SK-N-SH (cell line): ENCODE data around the gene TRMU. TPM values are rescaled to one million over a fixed set of nuclear protein-coding genes. Genes with fewer than 3 reads are reported as not detected.

Source experiments
- CTCF ChIA-PET: fragments of 300-600, 350-600 bp; formaldehyde crosslinking; extraction: SDS; loops from one replicate; lab custom pipeline; 2021; lab: Yijun Ruan, JAX
- POLR2A ChIA-PET: fragments of 350-600 bp; sonication (Branson Sonifier 250); formaldehyde crosslinking; extraction: SDS; loops from one replicate; lab custom pipeline; 2020; ENCODE audit warnings: antibody characterized with exemption, inconsistent platforms; lab: Yijun Ruan, JAX
- DNase-seq: peaks from one replicate; pipeline ENCODE4 v3.0.0; 2012
- H2AFZ ChIP-seq: fragments of 200-600 bp; sonication (generic); 2 replicates; pipeline ENCODE4 v1.8.1; 2016; ENCODE audit warnings: antibody characterized with exemption, mild to moderate bottlenecking, low read depth
- H3F3A ChIP-seq: fragments of 200-600 bp; sonication (generic); replicated peaks from 2 replicates; pipeline ENCODE3; 2016; ENCODE audit warnings: antibody characterized with exemption, mild to moderate bottlenecking; ENCODE audit not compliant: insufficient read depth
- H3K27ac ChIP-seq, 2 experiments: fragments of 200-500 bp in 1 of 2; fragments of 200-600 bp in 1 of 2; sonication (Bioruptor generic) in 1 of 2; sonication (generic), shearing (Covaris generic) in 1 of 2; 2 replicates each; pipeline versions ENCODE4 v1.5.1 to v1.6.1; 2014 to 2016; ENCODE audit warnings: low read depth in 2 of 2, inconsistent platforms in 1 of 2, low read length in 1 of 2, mild to moderate bottlenecking in 1 of 2, mixed read lengths in 1 of 2
- H3K27me3 ChIP-seq: fragments of 200-600 bp; sonication (generic), shearing (Covaris generic); 2 replicates; pipeline ENCODE4 v1.6.1; 2016; ENCODE audit warnings: mixed run types; ENCODE audit not compliant: insufficient read depth
- H3K36me3 ChIP-seq, 2 experiments: fragments of 200-500 bp in 1 of 2; fragments of 200-600 bp in 1 of 2; sonication (Bioruptor generic) in 1 of 2; sonication (generic) in 1 of 2; replicated peaks in 1 of 2; 2 replicates each; pipeline versions ENCODE3 to v1.5.1; 2014 to 2016; ENCODE audit warnings: low read length in 1 of 2, mild to moderate bottlenecking in 1 of 2; ENCODE audit not compliant: insufficient read depth in 2 of 2, control insufficient read depth in 1 of 2
- H3K4me1 ChIP-seq, 2 experiments: fragments of 200-500 bp in 1 of 2; fragments of 200-600 bp in 1 of 2; sonication (Bioruptor generic) in 1 of 2; sonication (generic), shearing (Covaris generic) in 1 of 2; 2 replicates each; pipeline versions ENCODE4 v1.5.1 to v1.6.1; 2014 to 2016; ENCODE audit warnings: low read depth in 1 of 2, low read length in 1 of 2, mixed run types in 1 of 2; ENCODE audit not compliant: insufficient read depth in 2 of 2, control insufficient read depth in 1 of 2
- H3K4me2 ChIP-seq: fragments of 200-600 bp; sonication (generic), shearing (Covaris generic); 2 replicates; pipeline ENCODE4 v1.6.1; 2017; ENCODE audit warnings: mixed run types
- H3K4me3 ChIP-seq, 2 experiments: fragments of 200-500 bp in 1 of 2; fragments of 200-600 bp in 1 of 2; sonication (Bioruptor generic) in 1 of 2; sonication (generic), shearing (Covaris generic) in 1 of 2; 2 replicates each; pipeline versions ENCODE4 v1.5.1 to v1.8.1; 2014 to 2016; ENCODE audit warnings: low read depth in 2 of 2, inconsistent platforms in 1 of 2, low read length in 1 of 2, mild to moderate bottlenecking in 1 of 2, mixed read lengths in 1 of 2, moderate library complexity in 1 of 2
- H3K79me2 ChIP-seq: fragments of 200-600 bp; sonication (generic); 2 replicates; pipeline ENCODE4 v1.8.1; 2017; ENCODE audit warnings: mild to moderate bottlenecking; ENCODE audit not compliant: insufficient read depth
- H3K9ac ChIP-seq: fragments of 200-600 bp; sonication (generic); 2 replicates; pipeline ENCODE4 v1.6.1; 2017; ENCODE audit warnings: mixed run types
- H3K9me2 ChIP-seq: fragments of 200-600 bp; sonication (generic); 2 replicates; pipeline ENCODE4 v1.6.1; 2017; ENCODE audit warnings: mixed run types
- H3K9me3 ChIP-seq: fragments of 200-600 bp; sonication (generic); 2 replicates; pipeline ENCODE4 v1.6.1; 2017; ENCODE audit warnings: mixed run types, mild to moderate bottlenecking, moderate library complexity
- H4K20me1 ChIP-seq: fragments of 200-600 bp; sonication (generic); 2 replicates; pipeline ENCODE4 v1.6.1; 2017; ENCODE audit warnings: mild to moderate bottlenecking, mixed run types; ENCODE audit not compliant: insufficient read depth
- ELF1 ChIP-seq: IDR thresholded peaks from 2 replicates; pipeline ENCODE4 v1.4.0; 2012
- EP300 ChIP-seq, 2 experiments: IDR thresholded peaks; 2 replicates each; pipeline versions ENCODE4 v1.4.0 to v1.6.1; 2012; ENCODE audit warnings: borderline replicate concordance in 1 of 2, low read depth in 1 of 2, low read length in 1 of 2
- EZH2phosphoT487 ChIP-seq: fragments of 200-600 bp; sonication (generic); IDR thresholded peaks from 2 replicates; pipeline ENCODE4 v1.6.1; 2017; ENCODE audit warnings: low read depth, mixed run types, mild to moderate bottlenecking, antibody characterized with exemption, moderate library complexity, borderline replicate concordance
- FOXJ3 ChIP-seq: sonication (generic); formaldehyde crosslinking; IDR thresholded peaks from 2 replicates; pipeline ENCODE4 v1.5.1; 2020; ENCODE audit warnings: mild to moderate bottlenecking, missing genetic modification reagents
- FOXM1 ChIP-seq: IDR thresholded peaks from 2 replicates; pipeline ENCODE4 v1.4.0; 2012; ENCODE audit warnings: low read depth, mild to moderate bottlenecking
- GABPA ChIP-seq: IDR thresholded peaks from 2 replicates; pipeline ENCODE4 v1.4.0; 2012; ENCODE audit warnings: low read depth, mild to moderate bottlenecking
- JUND ChIP-seq: IDR thresholded peaks from 2 replicates; pipeline ENCODE4 v1.4.0; 2012
- MXI1 ChIP-seq: IDR thresholded peaks from 2 replicates; pipeline ENCODE4 v1.6.1; 2012; ENCODE audit warnings: mild to moderate bottlenecking, low read depth, low read length, improper control_type of control experiment
- NFIC ChIP-seq: IDR thresholded peaks from 2 replicates; pipeline ENCODE4 v1.4.0; 2012; ENCODE audit warnings: borderline replicate concordance
- PBX3 ChIP-seq: IDR thresholded peaks from 2 replicates; pipeline ENCODE4; 2012
- POLR2AphosphoS5 ChIP-seq: IDR thresholded peaks from 2 replicates; pipeline ENCODE4 v1.6.1; 2012; ENCODE audit warnings: low read depth, low read length
- REST ChIP-seq: IDR thresholded peaks from 2 replicates; pipeline ENCODE4 v1.6.1; 2012; ENCODE audit warnings: mild to moderate bottlenecking, low read depth, low read length, moderate library complexity
- RXRA ChIP-seq: IDR thresholded peaks from 2 replicates; pipeline ENCODE4 v1.4.0; 2012; ENCODE audit warnings: low read depth, mild to moderate bottlenecking, borderline replicate concordance
- TAF1 ChIP-seq: IDR thresholded peaks from 2 replicates; pipeline ENCODE4 v1.6.1; 2012; ENCODE audit warnings: low read depth, mild to moderate bottlenecking, low read length, moderate library complexity, borderline replicate concordance
- TCF12 ChIP-seq: IDR thresholded peaks from 2 replicates; pipeline ENCODE4 v1.4.0; 2012
- TEAD4 ChIP-seq: IDR thresholded peaks from 2 replicates; pipeline ENCODE4 v1.4.0; 2012; ENCODE audit warnings: mild to moderate bottlenecking, borderline replicate concordance; ENCODE audit not compliant: insufficient read depth
- USF2 ChIP-seq: fragments of 150-350 bp; IDR thresholded peaks from 2 replicates; pipeline ENCODE4 v1.6.1; 2017; ENCODE audit warnings: antibody characterized with exemption, low read length, low read depth, borderline replicate concordance
- YY1 ChIP-seq: IDR thresholded peaks from 2 replicates; pipeline ENCODE4 v1.4.0; 2012; ENCODE audit warnings: low read depth, mild to moderate bottlenecking
- WGBS: methylation state at CpG from one replicate; pipeline ENCODE4 v1.1.6; 2017; ENCODE audit warnings: low lambda C conversion rate; 5-methylcytosine and 5-hydroxymethylcytosine counted together
- polyA plus RNA-seq, 3 experiments: library from polyadenylated mRNA; depleted of rRNA; stranded (reverse); fragments of >200 nt; gene quantifications; 2 replicates each; pipeline ENCODE4 v1.2.3, GENCODE V29; 2012

TRMU gene
- polyA plus RNA-seq, 1 of the 3 experiments (the other 2 are of a cell fraction): 47.1 TPM

GRCh38 chr22:46323162-46323561, 12.4 kb upstream of the TRMU start:
- Histone ChIP-seq H3K4me3 (no peak overlapping the region), H3K9me3 (no peaks in the 10 kb centered on the region), H3F3A (no peaks in the 10 kb centered on the region), H3K79me2 (peaks cover 32% of the 10 kb centered on the region), H3K27me3 (no peaks in the 10 kb centered on the region), H4K20me1 (no peaks in the 10 kb centered on the region), H3K4me1 (no peaks in the 10 kb centered on the region), H3K27ac (no peak overlapping the region), H3K36me3 (peaks cover 7 to 19% of the 10 kb centered on the region in 2 experiments), H3K4me2 (no peak overlapping the region), H3K9me2 (no peaks in the 10 kb centered on the region), H2AFZ (no peak overlapping the region)
- CTCF ChIA-PET: no interaction called here
- DNase-seq: no peak
- 95% methylated on average over 19 of the region's 19 CpGs for WGBS
- POLR2A ChIA-PET: interaction anchor here (0.7 kb wide), 1 partner anchor 27 kb away, joined by 4 read pairs; no protein-coding TSS in a partner anchor
- TF ChIP-seq JUND: no peak
- no peak for TF ChIP-seq EP300 (IDR thresholded peaks at IDR 0.05; ENCODE audit: borderline replicate concordance in 1 of 2, low read depth in 1 of 2, low read length in 1 of 2)
- no peak for TF ChIP-seq REST
- TF ChIP-seq ELF1: no peak
- TF ChIP-seq EZH2phosphoT487: no peak
- no peak for TF ChIP-seq POLR2AphosphoS5
- no peak for TF ChIP-seq TAF1
- TF ChIP-seq USF2: no peak
- no peak for TF ChIP-seq TCF12
- no peak for TF ChIP-seq RXRA
- TF ChIP-seq, all 33 proteins: peak for 0
- H3K9ac ChIP-seq: no peak overlapping the region

GRCh38 chr22:46326066-46326680, 9.3 kb upstream of the TRMU start:
- H3K36me3 ChIP-seq: peaks cover 5 to 33% of the 10 kb centered on the region in 2 experiments
- 92% methylated on average over 21 of the region's 23 CpGs for WGBS
- CTCF ChIA-PET: interaction anchor here (0.8 to 1.7 kb wide), 2 partner anchors 17 to 204 kb away, joined by 3 to 7 read pairs; no protein-coding TSS in a partner anchor

More at GRCh38 chr22:46326066-46326680, 9.3 kb upstream of the TRMU start:
- Histone ChIP-seq H2AFZ (no peak overlapping the region), H3K9me2 (no peaks in the 10 kb centered on the region), H3K27me3 (no peaks in the 10 kb centered on the region), H3K4me1 (no peaks in the 10 kb centered on the region), H3K9me3 (no peaks in the 10 kb centered on the region), H4K20me1 (no peaks in the 10 kb centered on the region), H3K4me3 (no peak overlapping the region), H3F3A (no peaks in the 10 kb centered on the region), H3K9ac (no peak overlapping the region), H3K27ac (no peak overlapping the region), H3K4me2 (no peak overlapping the region), H3K79me2 (peaks cover 10% of the 10 kb centered on the region; the same call in 1 of the 2 replicates)
- DNase-seq: no peak
- TF ChIP-seq TCF12: no peak
- no peak for TF ChIP-seq YY1
- TF ChIP-seq EP300 (IDR thresholded peaks at IDR 0.05; ENCODE audit: borderline replicate concordance in 1 of 2, low read depth in 1 of 2, low read length in 1 of 2): no peak
- no peak for TF ChIP-seq PBX3
- no peak for TF ChIP-seq TAF1
- TF ChIP-seq RXRA: no peak
- TF ChIP-seq FOXM1: no peak
- TF ChIP-seq GABPA: no peak
- no peak for TF ChIP-seq TEAD4
- TF ChIP-seq REST: no peak
- TF ChIP-seq MXI1: no peak
- TF ChIP-seq ELF1: no peak
- no peak for TF ChIP-seq JUND
- no peak for TF ChIP-seq FOXJ3 (CRISPR knock-in tag)
- no peak for TF ChIP-seq NFIC
- POLR2A ChIA-PET: no interaction called here
